Epithelial cell of esophagus (primary cell): Measurements from ENCODE around the gene SYT6.

Experiments
- DNase-seq: peaks from one replicate; pipeline ENCODE4 v3.0.0; 2010; ENCODE audit warnings: low read depth
- H3K4me3 ChIP-seq: 2 replicates; pipeline ENCODE4 v1.5.1; 2011; ENCODE audit warnings: mild to moderate bottlenecking, low read length, control low read depth
- TF ChIP-seq, protein P1 (sequence below): IDR thresholded peaks from 2 replicates; pipeline ENCODE4 v1.5.1; 2011; ENCODE audit warnings: low read depth, mild to moderate bottlenecking, low read length, control low read depth, inconsistent platforms; ENCODE audit not compliant: insufficient read depth; ENCODE audit errors: missing control alignments

Gene SYT6

DNA sequence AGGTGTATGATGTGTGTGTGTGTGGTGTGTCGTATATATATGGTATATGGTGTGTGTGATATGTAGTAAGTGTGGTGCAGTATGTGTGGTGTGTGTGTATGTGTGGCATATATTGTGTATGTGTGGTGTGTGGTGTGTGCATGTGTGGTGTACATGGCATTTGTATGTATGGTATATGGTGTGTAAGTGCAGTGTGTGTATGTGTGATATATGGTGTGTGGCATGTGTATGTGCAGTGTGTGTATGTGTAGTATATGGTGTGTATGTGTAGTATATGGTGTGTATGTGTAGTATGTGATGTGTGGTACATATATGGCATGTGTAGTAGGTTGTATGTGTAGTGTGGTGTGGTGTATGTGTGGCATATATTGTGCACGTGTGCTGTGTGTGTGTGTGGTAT, 99.5 kb downstream of the SYT6 start:
- no peak for DNase-seq
- TF ChIP-seq, protein P1, sequence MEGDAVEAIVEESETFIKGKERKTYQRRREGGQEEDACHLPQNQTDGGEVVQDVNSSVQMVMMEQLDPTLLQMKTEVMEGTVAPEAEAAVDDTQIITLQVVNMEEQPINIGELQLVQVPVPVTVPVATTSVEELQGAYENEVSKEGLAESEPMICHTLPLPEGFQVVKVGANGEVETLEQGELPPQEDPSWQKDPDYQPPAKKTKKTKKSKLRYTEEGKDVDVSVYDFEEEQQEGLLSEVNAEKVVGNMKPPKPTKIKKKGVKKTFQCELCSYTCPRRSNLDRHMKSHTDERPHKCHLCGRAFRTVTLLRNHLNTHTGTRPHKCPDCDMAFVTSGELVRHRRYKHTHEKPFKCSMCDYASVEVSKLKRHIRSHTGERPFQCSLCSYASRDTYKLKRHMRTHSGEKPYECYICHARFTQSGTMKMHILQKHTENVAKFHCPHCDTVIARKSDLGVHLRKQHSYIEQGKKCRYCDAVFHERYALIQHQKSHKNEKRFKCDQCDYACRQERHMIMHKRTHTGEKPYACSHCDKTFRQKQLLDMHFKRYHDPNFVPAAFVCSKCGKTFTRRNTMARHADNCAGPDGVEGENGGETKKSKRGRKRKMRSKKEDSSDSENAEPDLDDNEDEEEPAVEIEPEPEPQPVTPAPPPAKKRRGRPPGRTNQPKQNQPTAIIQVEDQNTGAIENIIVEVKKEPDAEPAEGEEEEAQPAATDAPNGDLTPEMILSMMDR = no peak
- no peak overlapping the region for H3K4me3 ChIP-seq

DNA sequence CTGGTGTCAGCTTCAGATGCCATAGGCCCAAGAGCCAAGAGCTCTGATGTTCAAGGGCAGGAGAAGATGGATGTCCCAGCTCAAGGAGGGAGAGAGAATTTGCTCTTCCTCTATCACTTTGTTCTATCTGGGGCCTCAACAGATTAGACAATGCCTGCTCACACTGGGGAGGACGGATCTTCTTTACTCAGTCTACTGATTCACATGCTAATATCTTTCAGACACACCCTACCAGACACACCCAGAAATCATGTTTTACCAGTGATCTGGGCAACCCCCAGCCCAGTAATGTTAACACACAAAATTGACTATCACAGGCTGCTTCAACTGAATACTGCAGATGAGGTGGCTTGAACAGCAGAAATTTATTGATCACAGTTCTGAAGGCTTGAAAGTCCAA, 105.4 kb downstream of the SYT6 start:
- TF ChIP-seq, protein P1 = no peak
- DNase-seq = peak; percentile 16
- H3K4me3 ChIP-seq = no peak overlapping the region

DNA sequence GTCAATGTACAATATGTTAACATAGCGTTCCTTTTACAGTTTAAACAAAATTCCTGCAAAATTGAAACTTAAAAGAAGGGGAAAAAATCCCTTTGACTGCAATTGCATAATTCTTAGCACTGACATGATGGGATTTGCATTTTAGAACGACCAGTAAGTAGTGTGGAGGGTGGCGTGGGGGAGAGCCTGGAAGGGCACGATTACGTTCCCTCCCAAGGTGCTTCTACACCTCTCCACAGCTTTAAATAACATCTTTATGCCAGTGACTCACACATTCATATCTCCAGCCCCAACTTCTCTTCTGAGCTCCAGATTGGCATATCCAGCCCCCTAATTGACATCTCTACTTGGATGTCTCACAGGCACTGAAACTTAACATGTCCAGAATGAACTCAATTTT, 110.1 kb downstream of the SYT6 start:
- TF ChIP-seq, protein P1 = no peak
- no peak overlapping the region for H3K4me3 ChIP-seq
- no peak for DNase-seq

DNA sequence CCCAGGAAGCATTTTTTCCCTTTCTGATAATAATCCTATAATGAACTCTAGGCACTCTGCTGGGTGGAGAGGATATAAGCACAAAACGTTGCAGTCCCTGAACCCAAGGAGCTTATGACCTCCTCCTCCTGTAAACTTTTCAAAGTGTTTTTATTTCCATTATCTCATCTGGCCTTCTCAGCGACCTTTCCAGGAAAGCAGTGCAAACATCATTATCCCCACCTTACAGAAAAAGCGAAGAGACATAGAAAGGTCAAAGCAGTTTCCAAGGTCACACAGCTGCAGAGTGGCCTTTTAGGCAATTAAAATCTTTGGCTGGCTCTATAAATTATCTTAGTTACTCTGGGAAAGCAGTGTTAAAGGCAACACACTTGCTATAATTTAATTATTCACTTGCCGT, 110.6 kb downstream of the SYT6 start:
- DNase-seq = no peak
- no peak overlapping the region for H3K4me3 ChIP-seq
- TF ChIP-seq, protein P1 = no peak

DNA sequence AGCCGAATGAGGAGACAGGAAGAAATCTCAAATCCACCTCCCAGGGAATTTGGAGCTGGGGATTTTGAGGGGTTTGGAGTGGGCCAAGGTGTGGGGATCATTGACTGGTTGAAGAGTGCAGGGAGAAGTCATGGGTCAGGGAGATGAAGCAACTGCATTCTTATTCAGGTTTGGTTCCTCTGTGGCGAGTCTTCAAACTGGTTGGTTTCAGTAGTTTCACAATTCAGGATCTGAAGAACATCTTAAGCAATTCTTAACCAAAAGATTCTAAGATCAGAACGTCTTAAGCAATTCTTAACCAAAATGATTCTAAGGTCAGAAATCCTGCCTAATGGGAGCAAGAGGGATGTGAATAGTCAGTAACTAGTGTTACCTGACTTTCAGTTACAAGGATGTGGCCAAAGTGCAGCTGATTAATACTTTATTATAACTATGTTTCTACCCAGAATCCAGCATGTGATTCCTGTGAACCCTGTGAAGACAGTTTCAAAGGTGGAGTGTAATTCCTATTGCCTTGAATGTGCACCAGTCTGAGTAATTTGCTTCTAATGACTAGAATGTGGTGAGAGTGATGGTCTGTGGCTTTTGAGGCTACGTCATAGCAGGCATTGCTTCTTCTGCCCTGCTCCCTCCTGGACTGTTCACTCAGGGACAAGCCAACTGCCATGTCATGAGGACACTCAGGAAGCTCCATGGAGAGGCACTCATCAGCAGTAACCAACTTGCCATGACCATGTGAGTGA, 113.2 kb downstream of the SYT6 start:
- DNase-seq = peak; percentile 60
- no peak overlapping the region for H3K4me3 ChIP-seq
- TF ChIP-seq, protein P1 = no peak
